C4-2B (cell line): ENCODE results near the gene ROR1.

ENCODE experiments used
- H3K27ac ChIP-seq: fragments of 450-650 bp; 2 replicates; pipeline ENCODE4 v1.5.1; 2017
- CTCF ChIP-seq: fragments of 450-650 bp; conservative IDR thresholded peaks from 2 replicates; pipeline ENCODE4 v1.5.1; 2017; ENCODE audit warnings: mild to moderate bottlenecking
- ZFX ChIP-seq: fragments of 450-650 bp; IDR thresholded peaks from 2 replicates; pipeline ENCODE4 v1.6.1; 2017

ROR1 gene

GRCh38 chr1:63907051-63907450, 133.2 kb downstream of the ROR1 start:
- H3K27ac ChIP-seq: no peak overlapping the region
- TF ChIP-seq CTCF: no peak

- TF ChIP-seq CTCF (no peak), ZFX (no peak)
- no peak overlapping the region for H3K27ac ChIP-seq
These were observed 134.2 kb downstream of the ROR1 start for GRCh38 chr1:63908016-63908415.

- no peak overlapping the region for H3K27ac ChIP-seq
- TF ChIP-seq ZFX (no peak), CTCF (no peak)
These were observed 135.7 kb downstream of the ROR1 start for GRCh38 chr1:63909526-63909925.

- no peak overlapping the region for H3K27ac ChIP-seq
- TF ChIP-seq ZFX (no peak), CTCF (no peak)
These were observed 137.2 kb downstream of the ROR1 start for GRCh38 chr1:63911049-63911448.

GRCh38 chr1:63912643-63913042, 138.8 kb downstream of the ROR1 start:
- TF ChIP-seq ZFX (no peak), CTCF (no peak)
- no peak overlapping the region; the same call in 1 of the 2 replicates for H3K27ac ChIP-seq

GRCh38 chr1:63913533-63913932, 139.7 kb downstream of the ROR1 start:
- TF ChIP-seq CTCF (no peak), ZFX (no peak)
- H3K27ac ChIP-seq: no peak overlapping the region

- TF ChIP-seq CTCF: no peak
- no peak for TF ChIP-seq ZFX
- no peak overlapping the region for H3K27ac ChIP-seq
These were observed 140.4 kb downstream of the ROR1 start for GRCh38 chr1:63914241-63914640.
